ENCODE data around the gene SERF2. TPM values are rescaled to one million over a fixed set of nuclear protein-coding genes. Genes with fewer than 3 reads are reported as not detected.

Gene SERF2
- total and polyA plus RNA-seq, 2 of the 13 experiments (the other 11 are each of a cell fraction or from before 2014, with no cell fraction given): 811 to 1,257 TPM

GRCh38 chr15:43824302-43825246, 32.5 kb downstream of the SERF2 start, which contains the start of gene MFAP1 (continued):
- TF ChIP-seq HMGXB3 (CRISPR knock-in tag; IDR thresholded peaks at IDR 0.05; ENCODE audit: borderline replicate concordance) (peak; percentile 83; the same call in 1 of the 2 replicates), SMC3 (IDR thresholded peaks at IDR 0.05; ENCODE audit: low read length) (no peak), XRCC5 (optimal IDR thresholded peaks at IDR 0.05; ENCODE audit: low read length) (peak; percentile 68), ATF5 (CRISPR knock-in tag; IDR thresholded peaks at IDR 0.05; ENCODE audit: low read depth) (no peak), MLLT10 (CRISPR knock-in tag; IDR thresholded peaks at IDR 0.05) (no peak), ZNF329 (CRISPR knock-in tag; IDR thresholded peaks at IDR 0.05; ENCODE audit: low read depth) (no peak), GABPB1 (CRISPR knock-in tag; IDR thresholded peaks at IDR 0.05) (peak; percentile 95), ZBTB33 (CRISPR knock-in tag; IDR thresholded peaks at IDR 0.05) (no peak; the same call in 1 of the 2 replicates), MBD4 (IDR thresholded peaks at IDR 0.05; ENCODE audit: borderline replicate concordance, low read length) (no peak), KAT8 (CRISPR knock-in tag; IDR thresholded peaks at IDR 0.05) (peak; percentile 97), ZFP1 (CRISPR knock-in tag; IDR thresholded peaks at IDR 0.05) (no peak), NFIC (IDR thresholded peaks at IDR 0.05; ENCODE audit: low read length) (no peak), CSRNP2 (CRISPR knock-in tag; conservative IDR thresholded peaks at IDR 0.05; ENCODE audit: low read depth) (no peak), TBX3 (IDR thresholded peaks at IDR 0.05; ENCODE audit: borderline replicate concordance) (no peak), NFYC (CRISPR knock-in tag; IDR thresholded peaks at IDR 0.05) (peak; percentile 53; the same call in 1 of the 2 replicates), ZNF280B (CRISPR knock-in tag; IDR thresholded peaks at IDR 0.05; ENCODE audit: borderline replicate concordance) (peak; percentile 61; the same call in 1 of the 2 replicates), ADNP (CRISPR knock-in tag; IDR thresholded peaks at IDR 0.05) (no peak)

All from HepG2 (cell line).